Gastroesophageal sphincter (tissue), 4 donors: ENCODE results near the gene CHML. TPM values are rescaled to one million over a fixed set of nuclear protein-coding genes. Genes with fewer than 3 reads are reported as not detected.
A peak's percentile ranks its signal among the peaks of the same experiment; 100 is the strongest.

ENCODE experiments used
- ATAC-seq: fragments of 150-250 bp; one replicate; pipeline ENCODE4 v1.9.1; 2016; ENCODE audit warnings: mild to moderate bottlenecking, moderate library complexity
- H3K27ac ChIP-seq, 4 donors: fragments of 200-600 bp; sonication (generic) in 3 of 4; 1 replicate in 3 of 4; 2 replicates in 1 of 4; pipeline ENCODE4 v1.5.1; 2016 to 2019
- H3K27me3 ChIP-seq: fragments of 200-600 bp; sonication (generic); one replicate; pipeline ENCODE4 v1.5.1; 2019
- H3K36me3 ChIP-seq, 2 donors: fragments of 200-600 bp; sonication (generic); one replicate each; pipeline ENCODE4 v1.5.1; 2019; ENCODE audit warnings: control low read depth in 1 of 2
- H3K4me1 ChIP-seq, 3 donors: fragments of 200-600 bp; sonication (generic); 1 replicate in 2 of 3; 2 replicates in 1 of 3; pipeline ENCODE4 v1.5.1; 2016 to 2019; ENCODE audit warnings: control low read depth in 2 of 3
- H3K4me3 ChIP-seq, 2 donors: fragments of 200-600 bp; sonication (generic); one replicate each; pipeline ENCODE4 v1.5.1; 2019; ENCODE audit warnings: mild to moderate bottlenecking in 1 of 2, moderate library complexity in 1 of 2
- H3K9me3 ChIP-seq, 3 donors: fragments of 200-600 bp; sonication (generic); one replicate each; pipeline ENCODE4 v1.5.1; 2017 to 2019; ENCODE audit warnings: control low read depth in 2 of 3
- EP300 ChIP-seq: sonication (generic); formaldehyde crosslinking; IDR thresholded peaks from one replicate; pipeline ENCODE4 v1.6.1; 2017; ENCODE audit warnings: antibody characterized with exemption, mild to moderate bottlenecking
- POLR2A ChIP-seq, 2 donors: fragments of 450-650 bp; IDR thresholded peaks; one replicate each; pipeline ENCODE4 v1.6.1; 2017; ENCODE audit warnings: antibody characterized with exemption in 2 of 2, mild to moderate bottlenecking in 2 of 2, moderate library complexity in 1 of 2
- POLR2AphosphoS5 ChIP-seq: sonication (generic); formaldehyde crosslinking; IDR thresholded peaks from one replicate; pipeline ENCODE4 v1.6.1; 2017; ENCODE audit warnings: antibody characterized with exemption
- WGBS, 2 donors: methylation state at CpG; one replicate each; pipeline ENCODE4 v1.1.5; 2018; ENCODE audit warnings: low coverage in 1 of 2; 5-methylcytosine and 5-hydroxymethylcytosine counted together
- total RNA-seq, 4 donors: library from RNA; depleted of rRNA; stranded (reverse); fragments of >200 nt; gene quantifications; one replicate each; pipeline ENCODE4 v1.1.0, GENCODE V29; 2016
- TF ChIP-seq, protein P1 (sequence below), 4 experiments: fragments of 200-600 bp in 2 of 4; fragments of 450-650 bp in 2 of 4; sonication (generic) in 1 of 4; IDR thresholded peaks; one replicate each; pipeline ENCODE4 v1.5.1; 2017 to 2019; ENCODE audit warnings: antibody characterized with exemption in 4 of 4, mild to moderate bottlenecking in 2 of 4, moderate library complexity in 2 of 4

Gene CHML
- total RNA-seq, 4 donors from 2014 or later = 5.3 to 10.2 (median 8.8) TPM

DNA sequence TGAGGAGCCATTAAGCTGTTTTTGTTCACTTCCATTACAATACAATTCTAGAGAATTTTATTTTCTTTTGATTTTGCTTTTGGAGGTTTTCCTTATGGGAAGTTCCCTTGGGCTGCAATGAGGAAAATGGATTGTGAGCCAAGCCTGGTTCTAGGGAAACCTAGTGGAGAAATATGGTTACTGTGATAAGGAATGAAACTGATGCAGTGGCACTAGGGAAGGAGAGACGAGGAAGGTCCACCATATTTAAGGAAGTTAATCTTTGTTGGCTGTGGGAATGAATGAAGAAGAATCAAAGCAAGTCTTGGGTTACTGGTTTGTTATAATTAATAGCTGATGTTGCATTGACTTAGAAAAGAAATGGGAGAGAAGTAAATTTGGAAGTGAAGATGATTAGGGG lies 28.4 kb downstream of the CHML start:
- Histone ChIP-seq H3K4me3 (no peak overlapping the region), H3K9me3 (no peaks in the 10 kb centered on the region), H3K36me3 (no peaks in the 10 kb centered on the region), H3K27ac (no peak overlapping the region), H3K4me1 (no peaks in the 10 kb centered on the region), H3K27me3 (no peaks in the 10 kb centered on the region)
- no peak for ATAC-seq
- no peak for TF ChIP-seq POLR2AphosphoS5
- no peak for TF ChIP-seq EP300
- TF ChIP-seq POLR2A (IDR thresholded peaks at IDR 0.05) = no peak
- TF ChIP-seq, protein P1, sequence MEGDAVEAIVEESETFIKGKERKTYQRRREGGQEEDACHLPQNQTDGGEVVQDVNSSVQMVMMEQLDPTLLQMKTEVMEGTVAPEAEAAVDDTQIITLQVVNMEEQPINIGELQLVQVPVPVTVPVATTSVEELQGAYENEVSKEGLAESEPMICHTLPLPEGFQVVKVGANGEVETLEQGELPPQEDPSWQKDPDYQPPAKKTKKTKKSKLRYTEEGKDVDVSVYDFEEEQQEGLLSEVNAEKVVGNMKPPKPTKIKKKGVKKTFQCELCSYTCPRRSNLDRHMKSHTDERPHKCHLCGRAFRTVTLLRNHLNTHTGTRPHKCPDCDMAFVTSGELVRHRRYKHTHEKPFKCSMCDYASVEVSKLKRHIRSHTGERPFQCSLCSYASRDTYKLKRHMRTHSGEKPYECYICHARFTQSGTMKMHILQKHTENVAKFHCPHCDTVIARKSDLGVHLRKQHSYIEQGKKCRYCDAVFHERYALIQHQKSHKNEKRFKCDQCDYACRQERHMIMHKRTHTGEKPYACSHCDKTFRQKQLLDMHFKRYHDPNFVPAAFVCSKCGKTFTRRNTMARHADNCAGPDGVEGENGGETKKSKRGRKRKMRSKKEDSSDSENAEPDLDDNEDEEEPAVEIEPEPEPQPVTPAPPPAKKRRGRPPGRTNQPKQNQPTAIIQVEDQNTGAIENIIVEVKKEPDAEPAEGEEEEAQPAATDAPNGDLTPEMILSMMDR (IDR thresholded peaks at IDR 0.05) = no peak
- 71 to 93% methylated on average over 1 of the region's 1 CpG for WGBS, 2 donors

DNA sequence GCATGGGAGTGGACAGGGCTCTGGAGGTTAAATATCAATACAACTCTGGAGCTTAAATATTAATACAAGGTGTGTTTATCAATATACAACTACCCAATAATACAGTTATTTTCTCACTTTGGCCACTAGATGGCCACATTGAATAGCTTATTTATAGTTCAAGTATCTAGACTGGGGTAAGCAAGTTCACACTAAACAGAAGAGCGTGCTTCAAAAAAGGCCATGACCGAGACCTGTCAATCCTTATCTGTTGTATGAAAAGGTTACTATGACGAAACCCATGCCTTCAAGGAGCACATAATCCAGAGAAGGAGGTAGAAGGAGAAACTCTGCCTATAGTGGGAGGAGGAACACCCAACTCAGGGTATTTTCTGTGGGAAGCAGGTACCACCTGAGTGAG lies 29.1 kb downstream of the CHML start:
- no peak overlapping the region for H3K27ac ChIP-seq
- no peaks in the 10 kb centered on the region for H3K9me3 ChIP-seq
- peak; percentile 62 for ATAC-seq
- no peaks in the 10 kb centered on the region for H3K4me1 ChIP-seq
- H3K36me3 ChIP-seq = no peaks in the 10 kb centered on the region
- TF ChIP-seq, protein P1 (IDR thresholded peaks at IDR 0.05) = peak; percentile 67 to 69 (median 69)
- TF ChIP-seq POLR2A (IDR thresholded peaks at IDR 0.05) = no peak
- H3K4me3 ChIP-seq = no peak overlapping the region
- H3K27me3 ChIP-seq = no peaks in the 10 kb centered on the region
- 10 to 37% methylated on average over 2 to 3 of the region's 3 CpGs for WGBS, 2 donors

DNA sequence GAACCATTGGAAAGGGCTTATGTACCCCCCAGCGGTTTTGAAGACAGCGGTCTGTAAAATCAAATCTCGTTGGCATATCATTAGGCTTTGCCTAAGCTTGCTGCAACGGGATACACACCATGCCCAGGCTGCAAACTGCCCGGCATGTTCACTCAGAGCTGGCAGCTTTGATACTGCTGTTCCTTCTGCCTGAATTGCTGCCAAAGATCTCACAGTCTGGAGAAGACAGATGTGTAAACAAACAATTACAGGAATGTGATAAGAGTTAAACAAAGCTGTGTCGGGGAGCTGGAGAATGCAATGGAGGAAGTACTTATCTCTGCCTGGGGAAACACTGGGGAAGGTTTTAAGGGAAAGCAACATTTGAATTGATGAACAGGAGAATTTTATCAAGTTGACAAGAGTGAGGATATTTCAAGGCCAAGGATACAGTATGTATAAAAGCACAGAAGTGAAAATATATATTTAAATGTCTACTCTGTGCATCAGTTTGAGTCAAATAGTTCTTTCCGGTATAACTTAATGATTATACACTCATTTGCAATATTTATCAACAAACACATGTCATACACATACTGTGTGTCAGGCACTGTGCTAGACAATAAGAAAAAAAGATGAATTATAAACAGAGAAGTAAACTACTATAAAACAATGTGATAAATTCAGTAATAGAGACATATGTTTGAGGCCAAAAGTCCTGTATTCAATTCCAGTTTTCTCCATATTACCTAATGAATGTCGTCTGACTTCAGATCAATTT lies 29.9 kb downstream of the CHML start:
- 27 to 31% methylated on average over 8 of the region's 8 CpGs for WGBS, 2 donors
- Histone ChIP-seq H3K4me3 (no peak overlapping the region), H3K27me3 (no peaks in the 10 kb centered on the region), H3K9me3 (no peaks in the 10 kb centered on the region), H3K4me1 (no peaks in the 10 kb centered on the region), H3K27ac (no peak overlapping the region), H3K36me3 (no peaks in the 10 kb centered on the region)
- TF ChIP-seq EP300 (no peak), POLR2AphosphoS5 (no peak), POLR2A (IDR thresholded peaks at IDR 0.05) (no peak)
- TF ChIP-seq, protein P1 (IDR thresholded peaks at IDR 0.05) = no peak
- no peak for ATAC-seq

DNA sequence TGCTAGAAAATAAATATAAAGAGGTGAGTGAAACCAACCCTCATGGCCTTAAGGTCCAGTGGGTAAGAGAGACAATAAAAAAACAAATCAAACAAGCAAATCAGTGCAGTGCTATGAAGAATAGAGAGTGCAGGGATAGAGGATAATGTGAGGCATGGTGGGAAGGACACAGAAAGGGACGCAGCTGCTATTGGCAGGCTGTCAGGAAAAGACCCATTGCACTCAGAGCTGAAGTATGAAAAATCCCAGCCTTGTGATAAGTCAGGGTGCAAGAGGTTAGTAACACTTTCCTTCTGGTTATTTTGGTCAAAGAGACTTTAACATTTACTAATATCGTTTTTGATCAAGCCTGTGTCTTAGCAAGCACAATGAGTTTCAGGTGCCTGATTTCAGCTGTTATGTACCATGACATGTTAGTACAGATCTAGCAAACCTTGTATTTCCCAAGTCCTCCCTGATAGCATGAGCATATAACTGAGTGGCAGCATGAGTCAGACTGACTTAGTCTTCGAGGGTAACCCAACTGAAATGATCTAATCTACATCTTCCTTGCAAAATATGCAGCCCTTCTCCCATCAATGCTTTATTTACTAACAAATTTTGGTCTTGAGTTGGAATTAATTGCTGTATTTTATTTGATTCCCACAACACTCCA lies 31.7 kb downstream of the CHML start:
- Histone ChIP-seq H3K4me1 (no peaks in the 10 kb centered on the region), H3K9me3 (no peaks in the 10 kb centered on the region), H3K27ac (no peak overlapping the region), H3K4me3 (no peak overlapping the region), H3K27me3 (peaks cover 4% of the 10 kb centered on the region), H3K36me3 (no peaks in the 10 kb centered on the region)
- 20 to 33% methylated on average over 3 of the region's 3 CpGs for WGBS, 2 donors
- no peak for ATAC-seq
- no peak for TF ChIP-seq POLR2AphosphoS5
- TF ChIP-seq, protein P1 (IDR thresholded peaks at IDR 0.05) = no peak
- TF ChIP-seq POLR2A (IDR thresholded peaks at IDR 0.05) = no peak
- no peak for TF ChIP-seq EP300

DNA sequence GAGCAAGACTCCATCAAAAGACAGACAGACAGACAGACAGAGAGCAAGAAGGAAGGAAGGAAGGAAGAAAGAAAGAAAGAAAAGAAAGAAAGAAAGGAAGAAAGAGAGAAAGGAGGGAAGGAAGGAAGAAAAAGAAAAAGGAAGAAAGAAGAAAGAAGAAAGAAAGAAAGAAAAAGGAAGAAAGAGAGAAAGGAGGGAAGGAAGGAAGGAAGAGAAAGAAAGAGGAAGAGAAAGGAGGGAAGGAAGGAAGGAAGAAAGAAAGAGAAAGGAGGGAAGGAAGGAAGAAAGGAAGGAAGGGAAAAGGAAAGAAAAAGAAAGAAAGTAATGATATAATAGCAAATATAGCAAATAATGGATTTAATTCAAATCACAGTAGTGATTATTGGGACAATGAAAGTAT lies 32.7 kb downstream of the CHML start:
- H3K36me3 ChIP-seq = no peaks in the 10 kb centered on the region
- H3K27ac ChIP-seq = no peak overlapping the region
- no peak overlapping the region for H3K4me3 ChIP-seq
- H3K27me3 ChIP-seq = peaks cover 4% of the 10 kb centered on the region
- TF ChIP-seq, protein P1 (IDR thresholded peaks at IDR 0.05) = no peak
- TF ChIP-seq POLR2A (IDR thresholded peaks at IDR 0.05) (no peak), EP300 (no peak), POLR2AphosphoS5 (no peak)
- no peak for ATAC-seq
- no peaks in the 10 kb centered on the region for H3K4me1 ChIP-seq
- H3K9me3 ChIP-seq = no peaks in the 10 kb centered on the region
